Choroid plexus epithelial cell (primary cell): ENCODE data around the gene AMDHD1.
A peak's percentile ranks its signal among the peaks of the same experiment; 100 is the strongest.

Source experiments
- DNase-seq: peaks from one replicate; pipeline ENCODE4 v3.0.0-alpha.2; 2010; ENCODE audit warnings: low read depth
- H3K4me3 ChIP-seq: 2 replicates; pipeline ENCODE4 v1.5.1; 2011; ENCODE audit warnings: low read depth, mild to moderate bottlenecking, control low read depth, low read length, moderate library complexity
- TF ChIP-seq, protein P1 (sequence below): conservative IDR thresholded peaks from 2 replicates; pipeline ENCODE4 v1.5.1; 2011; ENCODE audit warnings: low read depth, mild to moderate bottlenecking, control low read depth, inconsistent platforms, low read length, moderate library complexity

AMDHD1 gene

DNA sequence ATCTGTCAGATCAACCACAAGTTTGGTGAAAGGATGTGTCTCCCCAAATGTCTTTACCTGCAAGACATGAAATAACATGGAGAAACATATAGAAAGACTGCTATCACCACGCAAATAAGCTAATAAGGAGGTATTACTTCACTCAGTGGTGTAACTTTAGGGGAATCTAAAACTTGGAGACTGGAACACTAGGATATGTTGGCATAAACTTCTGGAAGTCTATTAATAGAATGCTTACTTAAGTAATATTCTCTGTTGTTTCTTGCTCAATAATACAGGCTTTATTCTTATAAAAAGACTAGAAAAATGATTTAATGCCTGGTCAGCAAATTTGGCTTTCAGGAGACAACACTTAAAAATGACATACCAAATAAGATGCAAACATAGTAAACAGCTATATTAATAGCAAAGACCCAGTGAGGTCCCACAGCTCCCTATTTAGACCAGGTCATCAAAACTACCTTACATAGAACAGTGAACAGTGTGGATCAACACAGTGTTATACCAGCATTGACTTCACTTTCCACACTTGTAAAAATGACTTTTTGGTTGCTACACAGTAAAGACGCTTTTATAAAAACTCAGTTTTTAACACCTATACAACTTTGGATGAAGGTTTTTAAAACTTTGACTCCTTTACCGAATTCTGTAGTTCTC lies 71.9 kb downstream of the AMDHD1 start:
- no peak for DNase-seq
- no peak overlapping the region for H3K4me3 ChIP-seq
- TF ChIP-seq, protein P1, sequence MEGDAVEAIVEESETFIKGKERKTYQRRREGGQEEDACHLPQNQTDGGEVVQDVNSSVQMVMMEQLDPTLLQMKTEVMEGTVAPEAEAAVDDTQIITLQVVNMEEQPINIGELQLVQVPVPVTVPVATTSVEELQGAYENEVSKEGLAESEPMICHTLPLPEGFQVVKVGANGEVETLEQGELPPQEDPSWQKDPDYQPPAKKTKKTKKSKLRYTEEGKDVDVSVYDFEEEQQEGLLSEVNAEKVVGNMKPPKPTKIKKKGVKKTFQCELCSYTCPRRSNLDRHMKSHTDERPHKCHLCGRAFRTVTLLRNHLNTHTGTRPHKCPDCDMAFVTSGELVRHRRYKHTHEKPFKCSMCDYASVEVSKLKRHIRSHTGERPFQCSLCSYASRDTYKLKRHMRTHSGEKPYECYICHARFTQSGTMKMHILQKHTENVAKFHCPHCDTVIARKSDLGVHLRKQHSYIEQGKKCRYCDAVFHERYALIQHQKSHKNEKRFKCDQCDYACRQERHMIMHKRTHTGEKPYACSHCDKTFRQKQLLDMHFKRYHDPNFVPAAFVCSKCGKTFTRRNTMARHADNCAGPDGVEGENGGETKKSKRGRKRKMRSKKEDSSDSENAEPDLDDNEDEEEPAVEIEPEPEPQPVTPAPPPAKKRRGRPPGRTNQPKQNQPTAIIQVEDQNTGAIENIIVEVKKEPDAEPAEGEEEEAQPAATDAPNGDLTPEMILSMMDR, result no peak

DNA sequence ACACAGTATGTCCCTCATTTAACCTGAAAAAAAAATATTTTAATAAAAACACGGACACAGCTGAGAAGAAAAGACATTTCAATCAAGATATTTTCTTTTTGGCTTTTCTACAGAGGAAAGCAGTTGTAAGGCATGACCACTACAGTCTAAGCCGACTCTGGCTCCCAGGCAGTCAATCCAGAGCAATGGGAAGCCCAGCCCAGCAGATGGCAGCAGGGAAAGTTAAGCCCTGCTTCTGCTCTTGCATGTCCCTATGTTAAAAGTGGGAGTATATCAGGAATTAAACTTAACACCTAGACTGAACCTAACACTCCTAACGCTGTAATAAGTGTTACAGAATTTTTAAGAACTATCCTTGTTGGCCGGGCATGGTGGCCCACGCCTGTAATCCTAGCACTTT lies 72.5 kb downstream of the AMDHD1 start:
- peak; percentile 68 for DNase-seq
- no peak overlapping the region for H3K4me3 ChIP-seq
- TF ChIP-seq, protein P1, result peak; percentile 77
